K562 (cell line): ENCODE results near the gene BTNL8. TPM values are rescaled to one million over a fixed set of nuclear protein-coding genes. Genes with fewer than 3 reads are reported as not detected.

Experiments used
- HMG20B ChIP-seq: fragments of 250-450 bp; sonication (Bioruptor Pico); IDR thresholded peaks from 2 replicates; pipeline ENCODE4 v1.5.0; 2021; ENCODE audit warnings: mild to moderate bottlenecking
- KLF10 ChIP-seq: fragments of 250-450 bp; sonication (Bioruptor Pico); IDR thresholded peaks from 2 replicates; pipeline ENCODE4 v1.6.1; 2021; ENCODE audit warnings: matching md5 sums
- MGA ChIP-seq: fragments of 450-650 bp; IDR thresholded peaks from 2 replicates; pipeline ENCODE4 v1.6.1; 2016; ENCODE audit warnings: mild to moderate bottlenecking, moderate library complexity
- NFRKB ChIP-seq: fragments of 450-650 bp; IDR thresholded peaks from 2 replicates; pipeline ENCODE4 v1.6.1; 2016; ENCODE audit warnings: low read depth
- NRF1 ChIP-seq, 2 experiments: fragments of 450-650 bp; IDR thresholded peaks in 1 of 2; conservative IDR thresholded peaks in 1 of 2; 2 replicates each; pipeline ENCODE4 v1.6.1; 2014; ENCODE audit warnings: mild to moderate bottlenecking in 2 of 2
- RAD51 ChIP-seq: fragments of 450-650 bp; IDR thresholded peaks from 2 replicates; pipeline ENCODE4 v1.7.1; 2016; ENCODE audit warnings: low read depth, mild to moderate bottlenecking, borderline replicate concordance
- SRSF7 ChIP-seq: fragments of 200-400 bp; formaldehyde crosslinking; optimal IDR thresholded peaks from 2 replicates; pipeline ENCODE3; 2017; ENCODE audit warnings: mild to moderate bottlenecking, low read depth, low read length
- TAF1 ChIP-seq: IDR thresholded peaks from 2 replicates; pipeline ENCODE4 v1.6.1; 2011; ENCODE audit warnings: mild to moderate bottlenecking, low read length, moderate library complexity; ENCODE audit not compliant: insufficient read depth, control insufficient read depth, severe bottlenecking; ENCODE audit errors: extremely low read depth
- TAF15 ChIP-seq: fragments of 200-400 bp; formaldehyde crosslinking; IDR thresholded peaks from 2 replicates; pipeline ENCODE4 v1.6.1; 2017; ENCODE audit warnings: mild to moderate bottlenecking, low read depth, low read length, moderate library complexity
- ZBTB17 ChIP-seq: fragments of 450-650 bp; formaldehyde crosslinking; IDR thresholded peaks from 2 replicates; pipeline ENCODE4 v1.4.0; 2020; ENCODE audit warnings: mild to moderate bottlenecking
- ZFP30 ChIP-seq: fragments of 250-450 bp; sonication (Bioruptor Pico); IDR thresholded peaks from 2 replicates; pipeline ENCODE4 v1.8.0; 2022; ENCODE audit warnings: moderate library complexity, mild to moderate bottlenecking, inconsistent platforms, borderline replicate concordance
- polyA plus RNA-seq, 8 experiments: library from polyadenylated mRNA; depleted of rRNA in 4 of 8; stranded (reverse) in 5 of 8; unstranded in 3 of 8; fragments of >200 nt; fragmentation: Nextera tagmentation in 2 of 8; fragmentation: Illumina TruSeq in 1 of 8; extraction: Ambion mirVana in 2 of 8; extraction: Trizol in 1 of 8; gene quantifications; 2 replicates each; pipeline versions ENCODE4 v1.2.1 to v1.2.3, GENCODE V29; 2011 to 2014; ENCODE audit warnings: inconsistent platforms in 1 of 8, missing spikeins in 1 of 8
- total RNA-seq, 7 experiments: library from RNA; depleted of rRNA in 6 of 7; stranded (reverse); fragments of >200 nt in 6 of 7; fragmentation: Illumina TruSeq in 2 of 7; extraction: Trizol in 2 of 7; gene quantifications; 2 replicates each; pipeline versions ENCODE4 v1.2.1 to v1.2.3, GENCODE V29; 2011 to 2021; ENCODE audit warnings: low replicate concordance in 1 of 7

The BTNL8 gene
- total and polyA plus RNA-seq, 9 of the 15 experiments (the other 6 are each of a cell fraction or from before 2014, with no cell fraction given) = 0.04 to 0.18 (median 0.07) TPM; not detected in 6

- TF ChIP-seq ZFP30 (CRISPR knock-in tag) = no peak
- no peak for TF ChIP-seq HMG20B
- TF ChIP-seq SRSF7 = no peak
- peak in 1 of 2 experiments; percentile 49; a peak in 2 of 4 replicates for TF ChIP-seq NRF1 (conservative IDR thresholded peaks at IDR 0.05 in 1 of 2, IDR thresholded peaks at IDR 0.05 in 1 of 2)
- peak; percentile 49; the same call in 1 of the 2 replicates for TF ChIP-seq NFRKB
- peak; percentile 22 for TF ChIP-seq TAF1
- TF ChIP-seq MGA = peak; percentile 96
- 0 out of 2 replicates have a peak, but pooled peaks have one; percentile 5 for TF ChIP-seq RAD51
- TF ChIP-seq KLF10 (CRISPR knock-in tag) = no peak
- no peak for TF ChIP-seq TAF15
- TF ChIP-seq ZBTB17 (CRISPR knock-in tag) = no peak
Measured at GRCh38 chr5:180873615-180874520, 25.1 kb upstream of the BTNL8 start (continued).
